ENCODE data around the gene EGR4.
"Not testable (repeated sequence)": the region's sequence is repeated elsewhere in the genome, so short reads cannot be mapped to it uniquely, and the experiment has no call there.

The EGR4 gene

DNA sequence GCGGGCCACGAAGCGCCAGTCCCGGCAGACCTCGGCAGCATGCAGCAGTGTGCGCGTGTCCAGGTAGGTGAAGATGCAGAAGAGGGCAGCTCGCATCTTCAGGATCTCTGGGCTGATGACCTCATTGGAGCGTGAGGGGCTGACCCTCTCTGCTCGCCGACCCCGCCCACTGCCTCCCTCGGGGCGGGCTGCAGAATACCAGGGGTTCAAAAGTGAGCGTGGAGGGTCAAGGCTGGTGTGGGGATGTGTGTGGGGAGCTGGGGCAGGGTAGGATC lies 29.1 kb downstream of the EGR4 start:
- DNase-seq (ENCODE audit: extremely low read depth in 1 of 2, low read depth in 1 of 2) = no peak

DNA sequence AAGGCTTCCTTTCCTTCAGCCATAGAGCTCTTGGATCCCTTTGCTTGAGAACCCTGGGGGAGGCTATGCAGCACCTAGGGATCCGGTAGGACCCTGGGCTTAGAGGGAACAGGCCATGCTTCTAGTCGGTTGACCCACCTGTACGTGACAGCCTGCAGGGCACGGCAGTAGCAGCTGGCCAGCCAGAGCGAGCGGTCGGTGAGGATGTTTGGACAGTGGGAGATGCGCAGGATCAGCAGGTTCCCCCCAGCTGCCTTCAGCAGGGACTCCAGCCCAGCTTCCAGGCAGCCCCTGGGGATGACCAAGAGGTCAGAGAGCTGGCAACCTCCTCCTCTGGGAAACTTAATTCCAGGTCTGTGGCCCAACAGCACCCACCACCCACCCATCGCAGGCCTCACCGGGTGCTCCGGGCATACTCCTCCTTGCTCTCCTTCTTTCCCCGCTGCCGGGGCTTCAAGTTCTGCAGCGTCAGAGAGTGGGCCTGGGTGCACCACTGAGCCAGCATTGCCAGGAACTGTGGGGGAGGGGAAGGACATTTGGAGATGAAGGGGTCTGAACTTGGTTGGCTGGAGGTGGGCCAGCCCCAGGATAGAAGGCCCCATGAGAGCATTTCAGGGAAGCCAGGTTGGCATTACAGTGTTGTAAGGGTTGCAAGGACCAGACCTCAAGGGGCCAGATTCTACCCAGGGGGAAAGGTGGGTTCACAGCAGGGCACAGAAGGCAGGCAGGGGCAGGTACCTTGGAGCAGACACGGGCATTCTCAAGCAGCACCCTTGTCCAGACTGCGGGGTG lies 29.6 kb downstream of the EGR4 start:
- DNase-seq (ENCODE audit: extremely low read depth in 1 of 2, low read depth in 1 of 2) = no peak

- DNase-seq (ENCODE audit: extremely low read depth in 1 of 2, low read depth in 1 of 2) = not testable (repeated sequence)
Observed at GRCh38 chr2:73262691-73263429, 30.5 kb downstream of the EGR4 start.

- DNase-seq (ENCODE audit: extremely low read depth in 1 of 2, low read depth in 1 of 2) = no peak
Observed at GRCh38 chr2:73262108-73262651, 31.2 kb downstream of the EGR4 start.

- no peak for DNase-seq (ENCODE audit: extremely low read depth in 1 of 2, low read depth in 1 of 2)
Observed at GRCh38 chr2:73260338-73260984, 32.9 kb downstream of the EGR4 start.

GRCh38 chr2:73259704-73260337 lies 33.5 kb downstream of the EGR4 start:
- DNase-seq (ENCODE audit: extremely low read depth in 1 of 2, low read depth in 1 of 2) = no peak

DNA sequence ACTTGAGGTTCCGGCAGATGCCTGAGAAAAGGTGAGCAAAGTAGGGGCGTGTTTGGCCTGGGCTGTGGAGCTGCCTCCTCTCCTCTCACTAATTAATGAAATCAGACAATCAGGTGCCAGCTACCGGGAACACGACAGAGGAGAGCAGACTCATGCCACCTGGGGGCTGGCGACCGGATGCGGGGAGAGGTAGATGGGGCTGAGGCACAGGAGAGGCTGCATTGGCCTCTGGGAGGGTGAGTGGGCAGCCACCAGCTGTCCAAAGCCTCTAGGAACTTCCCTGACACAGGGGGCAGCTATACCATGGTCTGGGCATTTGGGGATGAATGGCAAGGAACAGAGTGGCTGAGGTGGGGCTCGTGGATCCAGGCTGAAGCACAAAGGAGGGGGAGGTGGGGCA lies 34.1 kb downstream of the EGR4 start:
- DNase-seq (ENCODE audit: extremely low read depth in 1 of 2, low read depth in 1 of 2) = no peak

DNA sequence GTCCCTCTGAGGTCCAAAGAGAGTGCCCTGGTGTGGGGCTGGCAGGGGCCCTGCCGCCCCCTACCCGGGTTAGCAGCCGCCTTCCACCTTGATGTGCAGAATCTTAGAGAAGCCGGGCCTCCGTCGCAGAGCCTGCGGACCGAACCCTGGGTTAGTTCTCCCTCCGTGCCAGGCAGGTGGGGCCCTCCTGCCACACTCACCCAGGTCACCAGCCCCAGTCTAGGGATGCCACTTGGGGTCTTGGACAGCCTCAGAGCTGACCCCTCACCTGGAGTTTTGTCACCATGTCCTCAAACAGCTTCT lies 34.5 kb downstream of the EGR4 start:
- no peak for DNase-seq (ENCODE audit: extremely low read depth in 1 of 2, low read depth in 1 of 2)

- DNase-seq (ENCODE audit: extremely low read depth in 1 of 2, low read depth in 1 of 2) = no peak
Observed at GRCh38 chr2:73258186-73258912, 35.0 kb downstream of the EGR4 start.

DNA sequence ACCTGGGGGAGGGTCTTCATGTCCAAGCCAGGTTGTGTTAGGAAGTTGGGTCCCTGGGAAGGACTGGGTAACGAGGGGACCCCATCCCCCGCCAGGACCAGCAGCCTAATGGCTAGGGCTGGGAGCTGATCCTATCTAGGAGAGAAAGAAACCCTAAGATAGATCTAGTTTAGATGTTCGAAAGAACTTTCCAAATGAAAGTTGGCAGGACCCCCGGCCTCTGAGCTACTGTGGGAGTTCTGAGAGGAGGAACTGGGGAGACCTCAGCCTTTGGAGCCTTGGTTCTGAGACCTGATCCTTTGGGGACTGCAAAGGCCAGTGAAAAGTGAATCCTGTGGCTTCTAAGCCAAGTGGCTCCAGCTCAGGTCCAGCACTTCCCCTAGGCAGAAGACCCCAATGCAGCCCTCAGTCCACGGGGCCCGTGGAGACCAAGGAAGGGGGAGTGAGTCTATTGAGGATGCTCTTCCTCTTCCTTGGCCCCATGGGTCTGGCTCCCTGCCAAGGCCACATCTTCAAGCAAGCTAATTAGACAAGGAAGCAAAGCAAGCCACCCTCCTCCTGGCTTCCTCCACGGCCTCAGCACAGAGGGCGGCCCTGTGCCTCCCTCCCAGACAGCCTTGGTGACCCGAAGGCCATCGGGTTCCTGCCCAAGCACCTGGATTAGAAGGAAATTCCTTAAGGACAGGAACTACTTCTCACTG lies 35.8 kb downstream of the EGR4 start:
- no peak for DNase-seq (ENCODE audit: extremely low read depth in 1 of 2, low read depth in 1 of 2)

DNA sequence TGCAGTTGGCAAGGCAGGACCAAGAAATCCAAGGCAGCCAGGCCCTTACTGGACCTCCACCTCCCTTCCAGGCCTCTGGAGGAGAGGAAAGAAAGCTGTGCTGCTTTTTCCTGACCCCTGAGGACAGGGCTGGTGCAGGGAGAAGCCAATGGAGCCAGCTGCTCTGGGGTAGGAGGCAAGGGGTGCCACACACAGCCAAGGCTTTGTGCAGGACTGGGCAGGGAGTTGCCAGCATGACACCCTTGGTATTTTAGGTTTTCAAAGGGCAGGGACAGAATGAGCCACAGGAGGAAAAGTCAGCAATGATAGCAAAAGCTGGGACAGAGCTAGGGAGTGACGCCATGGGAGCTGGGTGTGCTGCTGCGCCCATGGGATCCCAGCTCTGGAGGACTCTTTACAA lies 36.3 kb downstream of the EGR4 start:
- no peak for DNase-seq (ENCODE audit: extremely low read depth in 1 of 2, low read depth in 1 of 2)

GRCh38 chr2:73256618-73256922 lies 36.8 kb downstream of the EGR4 start:
- DNase-seq (ENCODE audit: extremely low read depth in 1 of 2, low read depth in 1 of 2) = no peak

DNA sequence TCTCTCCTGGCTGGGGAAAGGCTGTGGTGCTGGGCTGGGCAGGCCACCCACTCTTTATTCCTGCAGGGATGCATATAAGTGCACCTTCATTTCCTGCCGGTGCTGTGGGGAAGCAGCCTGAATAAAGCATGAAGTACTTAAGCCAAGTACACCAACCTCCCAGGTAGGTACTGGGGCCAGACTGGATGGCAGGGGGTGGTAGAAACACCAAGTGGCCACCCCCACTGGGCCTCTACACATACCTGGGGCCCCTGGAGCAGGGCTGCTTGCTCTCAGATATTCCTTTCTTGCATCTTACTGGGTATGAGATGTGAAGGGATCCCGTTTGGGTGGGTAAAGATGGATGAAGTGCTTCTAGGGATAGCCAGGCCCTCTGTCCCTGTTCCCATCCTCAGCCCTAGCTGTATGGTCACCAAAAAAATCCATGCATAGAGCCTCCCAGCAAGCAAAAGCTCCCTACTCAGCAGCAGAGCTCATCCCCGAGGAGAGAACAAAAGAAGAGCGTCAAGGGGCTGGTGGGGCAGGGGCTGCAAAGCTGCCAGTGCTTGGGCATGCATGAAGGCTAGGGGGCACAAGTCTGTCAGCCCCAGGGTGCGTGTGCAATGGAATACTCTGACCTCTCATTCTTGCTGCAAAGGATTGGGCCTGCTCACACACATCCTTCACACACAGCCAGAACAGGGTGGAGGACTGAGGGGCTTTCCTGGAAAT lies 37.3 kb downstream of the EGR4 start:
- DNase-seq (ENCODE audit: extremely low read depth in 1 of 2, low read depth in 1 of 2) = no peak

GRCh38 chr2:73255007-73255644 lies 38.2 kb downstream of the EGR4 start:
- DNase-seq (ENCODE audit: extremely low read depth in 1 of 2, low read depth in 1 of 2) = no peak

GRCh38 chr2:73254343-73255006 lies 38.9 kb downstream of the EGR4 start:
- DNase-seq (ENCODE audit: extremely low read depth in 1 of 2, low read depth in 1 of 2) = no peak

DNA sequence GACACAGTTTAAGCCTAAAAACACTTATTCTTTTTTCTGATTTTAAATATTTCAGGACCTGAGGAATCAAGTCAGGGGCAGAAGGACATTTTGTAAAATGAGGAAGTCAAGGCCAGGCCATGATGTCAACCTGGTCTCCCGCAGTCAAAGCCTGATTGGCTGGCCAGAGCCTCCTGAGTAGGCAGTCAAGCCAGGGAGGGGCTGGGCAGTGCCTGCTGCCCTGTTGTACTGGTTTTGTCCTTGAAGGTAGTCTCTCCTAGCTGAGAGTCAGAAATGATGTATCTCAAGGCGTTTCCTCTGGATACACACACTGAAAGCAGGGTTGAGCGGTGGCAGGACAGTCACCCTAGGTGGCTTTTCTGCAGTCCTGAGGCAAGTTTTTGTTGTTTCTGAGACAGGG lies 39.4 kb downstream of the EGR4 start:
- no peak for DNase-seq (ENCODE audit: extremely low read depth in 1 of 2, low read depth in 1 of 2)

GRCh38 chr2:73253400-73253799 lies 39.9 kb downstream of the EGR4 start:
- no peak for DNase-seq (ENCODE audit: extremely low read depth in 1 of 2, low read depth in 1 of 2)

DNA sequence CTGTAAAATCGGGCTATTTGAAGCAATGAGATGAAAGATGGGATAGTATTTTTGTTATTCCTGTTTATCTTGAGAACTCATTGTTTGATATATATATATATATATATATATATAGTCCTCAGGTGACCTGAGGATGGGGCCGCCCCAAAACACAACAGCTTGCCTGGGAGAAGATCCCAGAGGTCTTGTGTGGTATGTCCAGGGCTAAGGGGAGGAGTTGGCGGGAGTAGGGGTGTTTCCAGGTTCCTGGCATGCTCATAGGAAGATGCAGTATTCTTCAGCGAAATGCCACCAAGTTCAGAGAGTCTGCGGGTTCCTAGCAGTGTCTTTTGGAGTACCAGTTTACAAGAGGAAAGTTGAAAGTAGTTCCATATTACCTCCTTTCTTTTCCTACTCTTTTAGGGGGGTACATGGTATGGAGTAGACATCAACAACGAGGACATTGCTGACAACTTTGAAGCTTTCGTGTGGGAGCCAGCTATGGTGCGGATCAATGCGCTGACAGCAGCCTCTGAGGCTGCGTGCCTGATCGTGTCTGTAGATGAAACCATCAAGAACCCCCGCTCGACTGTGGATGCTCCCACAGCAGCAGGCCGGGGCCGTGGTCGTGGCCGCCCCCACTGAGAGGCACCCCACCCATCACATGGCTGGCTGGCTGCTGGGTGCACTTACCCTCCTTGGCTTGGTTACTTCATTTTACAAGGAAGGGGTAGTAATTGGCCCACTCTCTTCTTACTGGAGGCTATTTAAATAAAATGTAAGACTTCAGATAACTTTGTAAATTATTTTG lies 40.9 kb downstream of the EGR4 start:
- no peak for DNase-seq (ENCODE audit: extremely low read depth in 1 of 2, low read depth in 1 of 2)
